H1 (cell line): ENCODE results near the gene ARHGEF4. TPM values are rescaled to one million over a fixed set of nuclear protein-coding genes. Genes with fewer than 3 reads are reported as not detected.

Experiments used
- CTCF ChIA-PET: fragments of 300-600 bp; sonication (Branson Sonifier 250); formaldehyde crosslinking; loops from one replicate; lab custom pipeline; 2021; ENCODE audit not compliant: partially characterized antibody; lab: Charles Lee
- POLR2A ChIA-PET: fragments of 300-600 bp; sonication (Branson Sonifier 250); formaldehyde crosslinking; loops from one replicate; lab custom pipeline; 2021; ENCODE audit warnings: inconsistent platforms; ENCODE audit not compliant: partially characterized antibody; lab: Charles Lee
- DNase-seq, 2 experiments: peaks; one replicate each; pipeline versions ENCODE4 v3.0.0 to v3.0.0-alpha.2; 2010 to 2022; ENCODE audit warnings: low spot score in 2 of 2, low read depth in 1 of 2, mixed read lengths in 1 of 2
- FAIRE-seq: peaks from 2 replicates; lab custom pipeline; 2011; peaks lifted over from hg19 to GRCh38; lab: Jason Lieb, UNC
- H2AFZ ChIP-seq: 2 replicates; pipeline ENCODE4 v1.8.1; 2012; ENCODE audit warnings: low read length, inconsistent platforms
- H2AK5ac ChIP-seq: 2 replicates; pipeline ENCODE4 v1.6.1; 2013; ENCODE audit warnings: low read depth, low read length
- H2BK120ac ChIP-seq: replicated peaks from 2 replicates; pipeline ENCODE3; 2013; ENCODE audit warnings: low read depth, low read length, inconsistent platforms
- H2BK12ac ChIP-seq: 2 replicates; pipeline ENCODE4 v1.6.1; 2013; ENCODE audit warnings: low read depth, low read length
- H2BK15ac ChIP-seq: 2 replicates; pipeline ENCODE4 v1.6.1; 2013; ENCODE audit warnings: low read length
- H2BK20ac ChIP-seq: 2 replicates; pipeline ENCODE4 v1.6.1; 2013; ENCODE audit warnings: low read length
- H2BK5ac ChIP-seq: 2 replicates; pipeline ENCODE4 v1.6.1; 2013; ENCODE audit warnings: low read depth, low read length
- H3K14ac ChIP-seq: 2 replicates; pipeline ENCODE4 v1.6.1; 2013; ENCODE audit warnings: inconsistent platforms; ENCODE audit not compliant: insufficient read length
- H3K18ac ChIP-seq: 2 replicates; pipeline ENCODE4 v1.6.1; 2013; ENCODE audit warnings: low read length; ENCODE audit errors: extremely low read depth
- H3K23ac ChIP-seq: 2 replicates; pipeline ENCODE4 v1.6.1; 2013; ENCODE audit warnings: inconsistent platforms; ENCODE audit not compliant: insufficient read length
- H3K23me2 ChIP-seq: 2 replicates; pipeline ENCODE4 v1.6.1; 2013; ENCODE audit warnings: low read depth, low read length
- H3K27ac ChIP-seq: 2 replicates; pipeline ENCODE4 v1.6.1; 2011; ENCODE audit warnings: low read depth, low read length, inconsistent platforms
- H3K27me3 ChIP-seq, 4 experiments: replicated peaks in 1 of 4; 1 replicate in 1 of 4; 2 replicates in 3 of 4; pipeline versions ENCODE4 v1.6.1 to v1.8.1; 2011 to 2013; ENCODE audit warnings: low read length in 3 of 4, mild to moderate bottlenecking in 3 of 4, inconsistent platforms in 2 of 4, mixed read lengths in 2 of 4, moderate library complexity in 1 of 4; ENCODE audit not compliant: control insufficient read depth in 3 of 4, insufficient read depth in 3 of 4; ENCODE audit errors: extremely low read depth in 1 of 4
- H3K36me3 ChIP-seq, 4 experiments: 2 replicates each; pipeline versions ENCODE4 v1.6.1 to v1.8.1; 2011 to 2013; ENCODE audit warnings: mild to moderate bottlenecking in 4 of 4, low read length in 3 of 4, moderate library complexity in 2 of 4, control low read depth in 1 of 4, inconsistent platforms in 1 of 4; ENCODE audit not compliant: insufficient read depth in 4 of 4, control insufficient read depth in 2 of 4
- H3K4ac ChIP-seq: replicated peaks from 2 replicates; pipeline ENCODE3; 2013; ENCODE audit warnings: low read length, low read depth, mixed read lengths, inconsistent platforms; ENCODE audit not compliant: insufficient read length
- H3K4me1 ChIP-seq, 4 experiments: replicated peaks in 1 of 4; 1 replicate in 1 of 4; 2 replicates in 3 of 4; pipeline versions ENCODE4 v1.6.1 to v1.8.1; 2011 to 2013; ENCODE audit warnings: low read length in 3 of 4, inconsistent platforms in 2 of 4, mixed read lengths in 1 of 4; ENCODE audit not compliant: insufficient read depth in 4 of 4, control insufficient read depth in 3 of 4
- H3K4me2 ChIP-seq, 2 experiments: 2 replicates each; pipeline versions ENCODE4 v1.6.1 to v1.8.1; 2011 to 2013; ENCODE audit warnings: low read depth in 2 of 2, low read length in 2 of 2, control low read depth in 1 of 2, inconsistent platforms in 1 of 2, mild to moderate bottlenecking in 1 of 2; ENCODE audit not compliant: insufficient read depth in 1 of 2
- H3K4me3 ChIP-seq, 4 experiments: fragments of 200-600, 300-600 bp in 1 of 4; sonication (generic), shearing (Covaris generic), sonication (Bioruptor Twin) in 1 of 4; 2 replicates each; pipeline versions ENCODE4 v1.5.1 to v1.8.1; 2011 to 2016; ENCODE audit warnings: low read length in 4 of 4, low read depth in 3 of 4, control low read depth in 2 of 4, inconsistent platforms in 2 of 4, mild to moderate bottlenecking in 2 of 4, mixed read lengths in 1 of 4, moderate library complexity in 1 of 4; ENCODE audit not compliant: insufficient read depth in 2 of 4; ENCODE audit errors: extremely low read depth in 1 of 4
- H3K56ac ChIP-seq: replicated peaks from 2 replicates; pipeline ENCODE3; 2013; ENCODE audit warnings: low read depth, mild to moderate bottlenecking, mixed read lengths, low read length, inconsistent platforms; ENCODE audit not compliant: insufficient read length
- H3K79me1 ChIP-seq: 2 replicates; pipeline ENCODE4 v1.6.1; 2013; ENCODE audit warnings: low read depth, low read length, control low read depth
- H3K79me2 ChIP-seq, 2 experiments: 2 replicates each; pipeline versions ENCODE4 v1.6.1 to v1.8.1; 2012 to 2013; ENCODE audit warnings: low read length in 2 of 2, mild to moderate bottlenecking in 2 of 2, inconsistent platforms in 1 of 2; ENCODE audit not compliant: insufficient read depth in 2 of 2, control insufficient read depth in 1 of 2
- H3K9ac ChIP-seq, 4 experiments: replicated peaks in 1 of 4; 1 replicate in 1 of 4; 2 replicates in 3 of 4; pipeline versions ENCODE4 v1.6.1 to v1.8.1; 2011 to 2013; ENCODE audit warnings: low read depth in 3 of 4, low read length in 3 of 4, control low read depth in 2 of 4, mild to moderate bottlenecking in 2 of 4, moderate library complexity in 2 of 4, inconsistent platforms in 1 of 4; ENCODE audit errors: extremely low read depth in 1 of 4
- H3K9me3 ChIP-seq, 2 experiments: 2 replicates each; pipeline versions ENCODE4 v1.6.1 to v1.8.1; 2012 to 2013; ENCODE audit warnings: mild to moderate bottlenecking in 2 of 2, moderate library complexity in 2 of 2, control low read depth in 1 of 2, inconsistent platforms in 1 of 2, low read depth in 1 of 2, low read length in 1 of 2, mixed read lengths in 1 of 2; ENCODE audit not compliant: insufficient read depth in 2 of 2
- H4K20me1 ChIP-seq, 2 experiments: replicated peaks in 1 of 2; 2 replicates each; pipeline versions ENCODE3 to v1.8.1; 2011 to 2013; ENCODE audit warnings: inconsistent platforms in 2 of 2, low read length in 2 of 2, mild to moderate bottlenecking in 1 of 2; ENCODE audit not compliant: insufficient read depth in 2 of 2, control insufficient read depth in 1 of 2
- H4K5ac ChIP-seq: 2 replicates; pipeline ENCODE4 v1.6.1; 2013; ENCODE audit warnings: low read length, low read depth, mixed read lengths, inconsistent platforms; ENCODE audit not compliant: insufficient read length
- H4K8ac ChIP-seq: 2 replicates; pipeline ENCODE4 v1.8.0; 2013; ENCODE audit warnings: mild to moderate bottlenecking, moderate library complexity, low read length, inconsistent platforms; ENCODE audit not compliant: insufficient read depth; ENCODE audit errors: extremely low read depth
- H4K91ac ChIP-seq: replicated peaks from 2 replicates; pipeline ENCODE3; 2013; ENCODE audit warnings: low read length, mixed read lengths, inconsistent platforms; ENCODE audit not compliant: insufficient read length
- ATF2 ChIP-seq: IDR thresholded peaks from 2 replicates; pipeline ENCODE4 v1.6.1; 2012; ENCODE audit warnings: low read length, inconsistent platforms
- E2F6 ChIP-seq: IDR thresholded peaks from 2 replicates; pipeline ENCODE4 v1.6.1; 2012; ENCODE audit warnings: inconsistent platforms
- WGBS, 2 experiments: shearing (Covaris generic) in 1 of 2; methylation state at CpG; one replicate each; pipeline versions ENCODE4 v1.1.6 to v1.1.7; 2013 to 2015; ENCODE audit warnings: low lambda C conversion rate in 2 of 2, mixed read lengths in 2 of 2, inconsistent platforms in 1 of 2, low coverage in 1 of 2, missing lambda C conversion rate in 1 of 2; ENCODE audit not compliant: insufficient replicate concordance in 2 of 2, insufficient coverage in 1 of 2, insufficient read length in 1 of 2; ENCODE audit errors: extremely low coverage in 1 of 2, missing lambda C conversion rate in 1 of 2; 5-methylcytosine and 5-hydroxymethylcytosine counted together
- polyA plus RNA-seq, 7 experiments: library from polyadenylated mRNA; depleted of rRNA in 3 of 7; stranded (reverse) in 5 of 7; unstranded in 2 of 7; fragments of >200 nt in 5 of 7; fragments of 200-250 nt in 2 of 7; gene quantifications; 1 replicate in 5 of 7; 2 replicates in 1 of 7; 4 replicates in 1 of 7; pipeline versions ENCODE4 v1.2.1 to v1.2.3, GENCODE V29; 2011 to 2013; ENCODE audit warnings: missing spikeins in 2 of 7, mixed read lengths in 2 of 7
- total RNA-seq: library from RNA; stranded (reverse); fragmentation: NEBNext Ultra II Directional; extraction: Animal tissue kit (Norgen Biotek cat#: 25700); gene quantifications from 2 replicates; pipeline ENCODE4 v1.2.1, GENCODE V29; 2021

ARHGEF4 gene
- total and polyA plus RNA-seq, 2 of the 8 experiments (the other 6 are each of a cell fraction or from before 2014, with no cell fraction given), result 10.6 to 14.6 TPM

- no peak for FAIRE-seq
- Histone ChIP-seq H2AK5ac (no peak overlapping the region), H3K79me2 (no peaks in the 10 kb centered on the region), H3K9ac (no peak overlapping the region), H2BK120ac (no peak overlapping the region), H3K4me2 (no peak overlapping the region), H4K8ac (no peak overlapping the region), H3K79me1 (no peaks in the 10 kb centered on the region), H3K27ac (no peak overlapping the region), H4K5ac (no peak overlapping the region), H3K27me3 (no peaks in the 10 kb centered on the region), H2BK12ac (no peak overlapping the region), H3K18ac (no peak overlapping the region), H3K4me1 (peaks cover 0 to 4% (median 0%) of the 10 kb centered on the region in 4 experiments; a peak in 2 of 7 replicates), H3K4ac (no peak overlapping the region), H3K9me3 (no peaks in the 10 kb centered on the region), H3K56ac (no peak overlapping the region), H3K23me2 (no peaks in the 10 kb centered on the region), H3K4me3 (no peak overlapping the region), H2AFZ (no peak overlapping the region), H3K23ac (no peak overlapping the region), H2BK5ac (no peak overlapping the region), H4K91ac (no peak overlapping the region), H2BK15ac (no peak overlapping the region), H3K14ac (no peak overlapping the region), H3K36me3 (no peaks in the 10 kb centered on the region), H2BK20ac (no peak overlapping the region), H4K20me1 (no peaks in the 10 kb centered on the region)
- DNase-seq, result no peak
- whole genome bisulfite sequencing, 2 experiments, result 87% methylated on average over 9 of the region's 9 CpGs; no CpG with 5 or more reads in 1 of the 2 experiments
- TF ChIP-seq ATF2 (no peak), E2F6 (no peak)
- ChIA-PET CTCF (interaction anchor here (1.4 to 12.9 kb wide), 7 partner anchors 24 to 108 kb away, joined by 3 to 156 read pairs (median 6); no protein-coding TSS in a partner anchor), POLR2A (no interaction called here)
Observed at GRCh38 chr2:130875935-130876334, 39.2 kb downstream of the ARHGEF4 start.
